Forelimb muscle (tissue), 1 donor: ENCODE data around the gene CPXM2. TPM values are rescaled to one million over a fixed set of nuclear protein-coding genes. Genes with fewer than 3 reads are reported as not detected.
A peak's percentile ranks its signal among the peaks of the same experiment; 100 is the strongest.
"Not testable (repeated sequence)": the region's sequence is repeated elsewhere in the genome, so short reads cannot be mapped to it uniquely, and the experiment has no call there.

ENCODE experiments used
- DNase-seq: peaks from one replicate; pipeline ENCODE4 v3.0.0-alpha.2; 2013; ENCODE audit warnings: low read depth
- polyA plus RNA-seq: library from polyadenylated mRNA; unstranded; fragments of 120-200 nt; gene quantifications from one replicate; pipeline ENCODE4 v1.2.1, GENCODE V29; 2013; ENCODE audit not compliant: insufficient read length

Gene CPXM2
- polyA plus RNA-seq, 1 donor, result 0.25 TPM

GRCh38 chr10:123744224-123744536, 147.4 kb downstream of the CPXM2 start:
- no peak for DNase-seq

GRCh38 chr10:123743441-123744223, 148.0 kb downstream of the CPXM2 start:
- DNase-seq, result no peak

- DNase-seq, result no peak
Measured at GRCh38 chr10:123742751-123743440, 148.7 kb downstream of the CPXM2 start.

- no peak for DNase-seq
Measured at GRCh38 chr10:123741711-123742110, 149.9 kb downstream of the CPXM2 start.

- no peak for DNase-seq
Measured at GRCh38 chr10:123741146-123741545, 150.5 kb downstream of the CPXM2 start.

- not testable (repeated sequence) for DNase-seq
Measured at GRCh38 chr10:123736917-123737316, 154.7 kb downstream of the CPXM2 start.

- no peak for DNase-seq
Measured at GRCh38 chr10:123729523-123729922, 162.1 kb downstream of the CPXM2 start.

- DNase-seq, result peak; percentile 6
Measured at GRCh38 chr10:123726836-123727235, 164.8 kb downstream of the CPXM2 start.

- DNase-seq, result no peak
Measured at GRCh38 chr10:123726381-123726780, 165.2 kb downstream of the CPXM2 start.

GRCh38 chr10:123724747-123725146, 166.9 kb downstream of the CPXM2 start:
- no peak for DNase-seq

- DNase-seq, result no peak
Measured at GRCh38 chr10:123722351-123722750, 169.3 kb downstream of the CPXM2 start.

GRCh38 chr10:123721441-123722049, 170.1 kb downstream of the CPXM2 start:
- no peak for DNase-seq

GRCh38 chr10:123720536-123720935, 171.1 kb downstream of the CPXM2 start:
- no peak for DNase-seq

GRCh38 chr10:123718544-123719060, 173.0 kb downstream of the CPXM2 start:
- no peak for DNase-seq

- no peak for DNase-seq
Measured at GRCh38 chr10:123717336-123717735, 174.3 kb downstream of the CPXM2 start.

GRCh38 chr10:123715546-123715945, 176.1 kb downstream of the CPXM2 start:
- no peak for DNase-seq

- no peak for DNase-seq
Measured at GRCh38 chr10:123706236-123706635, 185.4 kb downstream of the CPXM2 start.

- no peak for DNase-seq
Measured at GRCh38 chr10:123704812-123705211, 186.8 kb downstream of the CPXM2 start.

- DNase-seq, result no peak
Measured at GRCh38 chr10:123704076-123704475, 187.5 kb downstream of the CPXM2 start.

GRCh38 chr10:123703195-123703790, 188.3 kb downstream of the CPXM2 start:
- DNase-seq, result no peak
